Stimulated activated CD8-positive, alpha-beta memory T cell treated with anti-CD3 and anti-CD28 coated beads, Interleukin-2, amount 100 ng/mL, for 48 hours (primary cell): ENCODE data around the gene ARG1.
"Not testable (repeated sequence)": the region's sequence is repeated elsewhere in the genome, so short reads cannot be mapped to it uniquely, and the experiment has no call there.

Source experiments
- DNase-seq, 2 donors: peaks; one replicate each; pipeline ENCODE4 v3.0.0-alpha.2; 2020; ENCODE audit warnings: low read depth in 2 of 2

ARG1 gene

DNA sequence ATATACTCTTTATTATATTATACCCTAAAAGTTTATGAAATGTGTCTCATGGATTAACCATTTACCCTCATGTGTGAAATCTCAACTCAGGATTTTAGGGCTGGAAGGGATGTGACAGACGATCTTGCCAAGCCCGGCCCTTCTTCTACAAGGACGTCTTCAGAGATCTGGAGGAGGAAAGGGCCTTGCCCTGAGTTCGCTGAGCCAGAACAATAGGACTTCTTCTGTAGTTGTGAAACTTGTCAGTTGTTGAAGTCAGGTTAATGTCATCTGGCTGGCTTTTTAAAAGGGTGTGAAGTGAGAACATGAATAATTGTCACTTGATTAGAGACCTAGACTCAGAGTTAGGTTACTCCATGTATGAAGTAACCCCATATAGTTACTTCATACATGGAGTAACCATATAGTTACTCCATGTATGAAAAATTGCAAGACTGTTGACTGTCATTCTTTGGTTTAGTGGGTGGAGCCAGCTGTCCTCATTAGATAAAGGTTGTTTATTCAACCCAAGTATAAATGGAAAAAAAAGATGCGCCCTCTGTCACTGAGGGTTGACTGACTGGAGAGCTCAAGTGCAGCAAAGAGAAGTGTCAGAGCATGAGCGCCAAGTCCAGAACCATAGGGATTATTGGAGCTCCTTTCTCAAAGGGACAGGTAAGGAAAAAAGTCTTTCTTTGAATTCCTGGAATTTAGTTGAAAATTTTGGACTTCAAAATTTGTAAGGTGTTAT is at the start of gene ARG1:
Gene ARG1, plus strand, starts transcription at position 541 of the 730 bp plus-strand sequence. Its CDS starts 57 bp downstream, at position 598.
- DNase-seq: no peak

DNA sequence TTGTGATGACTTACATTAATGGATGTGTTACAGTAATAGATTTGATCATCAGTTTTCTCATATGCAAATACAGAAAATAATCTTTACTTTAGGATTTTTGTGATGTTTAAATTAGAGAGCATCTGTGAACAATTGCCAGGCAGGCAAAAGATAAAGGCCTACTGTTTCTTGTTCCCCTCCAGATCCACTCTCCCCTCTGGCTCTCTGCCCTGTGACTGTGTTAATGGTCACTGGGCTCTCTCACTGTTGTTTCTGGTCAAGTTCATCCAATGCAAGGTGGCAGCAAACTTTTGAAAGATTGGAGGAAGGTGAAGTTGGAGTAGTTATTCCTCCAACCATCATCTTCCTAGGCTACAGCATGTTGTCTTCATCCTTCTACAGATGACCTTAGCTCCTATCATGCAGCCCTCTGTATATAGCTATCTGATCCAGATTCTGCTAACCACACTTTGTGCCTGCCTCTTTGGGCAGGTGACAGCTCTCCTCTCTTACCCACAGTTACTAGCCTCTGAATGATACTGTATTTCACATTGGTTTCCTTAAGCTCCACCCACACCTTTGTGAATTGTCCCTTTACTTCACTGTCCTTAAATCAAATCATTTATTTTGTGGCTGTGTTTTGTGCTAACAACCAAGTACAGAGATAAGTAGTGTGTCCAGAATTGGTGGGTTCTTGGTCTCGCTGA is 48.9 kb upstream of the ARG1 start:
- no peak for DNase-seq

DNA sequence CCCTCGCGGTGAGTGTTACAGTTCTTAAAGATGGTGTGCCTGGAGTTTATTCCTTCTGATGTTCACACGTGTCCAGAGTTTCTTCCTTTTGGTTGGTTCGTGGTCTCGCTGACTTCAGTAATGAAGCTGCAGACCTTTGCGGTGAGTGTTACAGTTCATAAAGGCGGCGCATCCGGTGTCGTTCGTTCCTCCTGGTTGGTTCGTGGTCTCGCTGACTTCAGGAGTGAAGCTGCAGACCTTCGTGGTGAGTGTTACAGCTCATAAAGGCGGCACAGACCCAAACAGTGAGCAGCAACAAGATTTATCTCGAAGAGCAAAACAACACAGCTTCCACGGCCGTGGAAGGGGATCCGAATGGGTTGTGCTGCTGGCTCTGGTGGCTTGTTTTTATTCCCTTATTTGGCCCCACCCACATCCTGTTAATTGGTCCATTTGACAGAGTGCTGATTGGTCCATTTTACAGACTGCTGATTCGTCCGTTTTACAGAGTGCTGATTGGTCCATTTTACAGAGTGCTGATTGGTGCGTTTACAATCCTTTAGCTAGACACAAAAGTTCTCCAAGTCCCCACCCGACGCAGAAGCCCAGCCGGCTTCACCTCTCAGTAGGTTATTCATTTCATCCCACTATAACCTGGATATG is 48.2 kb upstream of the ARG1 start:
- DNase-seq: no peak

DNA sequence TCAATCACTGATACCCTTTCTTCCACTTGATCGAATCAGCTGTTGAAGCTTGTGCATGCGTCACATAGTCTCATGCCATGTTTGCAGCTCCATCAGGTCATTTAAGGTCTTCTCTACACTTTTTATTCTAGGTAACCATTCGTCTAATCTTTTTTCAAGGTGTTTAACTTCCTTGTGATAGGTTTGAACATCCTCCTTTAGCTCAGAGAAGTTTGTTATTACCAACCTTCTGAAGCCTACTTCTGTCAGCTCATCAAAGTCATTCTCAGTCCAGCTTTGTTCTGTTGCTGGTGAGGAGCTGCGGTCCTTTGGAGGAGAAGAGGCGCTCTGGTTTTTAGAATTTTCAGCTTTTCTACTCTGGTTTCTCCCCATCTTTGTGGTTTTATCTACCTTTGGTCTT is 42.1 kb upstream of the ARG1 start:
- not testable (repeated sequence) for DNase-seq

DNA sequence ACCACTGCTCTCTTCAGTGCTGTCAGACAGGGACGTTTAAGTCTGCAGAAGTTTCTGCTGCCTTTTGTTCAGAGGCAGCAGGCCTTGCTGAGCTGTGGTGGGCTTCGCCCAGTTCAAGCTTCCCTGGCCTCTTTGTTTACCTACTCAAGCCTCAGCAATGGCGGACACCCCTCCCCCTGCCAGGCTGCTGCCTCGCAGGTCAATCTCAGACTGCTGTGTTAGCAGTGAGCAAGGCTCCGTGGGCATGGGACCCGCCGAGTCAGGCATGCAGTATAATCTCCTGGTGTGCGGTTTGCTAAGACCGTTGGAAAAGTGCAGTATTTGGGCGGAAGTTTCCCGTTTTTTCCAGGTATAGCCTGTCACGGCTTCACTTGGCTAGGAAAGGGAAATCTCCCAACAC is 41.3 kb upstream of the ARG1 start:
- not testable (repeated sequence) for DNase-seq

DNA sequence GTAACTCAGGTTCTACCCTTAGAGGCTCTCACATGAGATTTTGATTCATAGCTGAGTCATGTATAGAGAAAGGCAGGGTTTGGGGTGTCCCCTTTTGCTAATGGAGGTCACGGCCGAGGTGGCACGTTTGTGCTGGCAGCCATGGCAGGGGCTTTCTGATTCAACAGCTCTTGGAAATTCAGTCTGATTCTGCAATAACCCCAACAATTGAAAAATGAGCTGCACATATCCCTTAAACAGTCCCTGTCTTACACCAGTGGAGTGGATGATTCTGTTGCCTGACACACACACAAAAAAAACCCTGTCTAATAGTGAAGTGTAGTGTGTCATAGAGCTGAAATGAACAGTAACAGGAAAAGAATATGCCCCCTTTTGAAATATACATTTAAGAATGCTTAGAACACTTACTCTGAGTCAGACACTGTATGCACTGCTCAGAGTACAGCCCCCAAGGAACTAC is 40.4 kb upstream of the ARG1 start:
- peak; percentile 40 to 42 for DNase-seq

DNA sequence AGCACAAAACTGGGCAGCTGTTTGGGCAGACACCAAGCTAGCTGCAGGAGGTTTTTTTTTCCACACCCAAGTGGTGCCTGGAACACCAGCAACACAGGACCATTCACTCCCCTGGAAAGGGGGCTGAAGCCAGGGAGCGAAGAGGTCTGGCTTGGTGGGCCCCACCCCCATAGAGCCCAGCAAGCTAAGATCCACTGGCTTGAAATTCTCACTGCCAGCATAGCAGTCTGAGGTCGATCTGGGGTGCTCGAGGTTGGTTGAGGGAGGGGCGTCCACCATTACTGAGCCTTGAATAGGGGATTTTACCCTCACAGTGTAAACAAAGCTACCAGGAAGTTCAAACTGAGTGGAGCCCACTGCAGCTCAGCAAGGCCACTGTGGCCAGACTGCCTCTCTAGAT is 34.4 kb upstream of the ARG1 start:
- DNase-seq: not testable (repeated sequence)

DNA sequence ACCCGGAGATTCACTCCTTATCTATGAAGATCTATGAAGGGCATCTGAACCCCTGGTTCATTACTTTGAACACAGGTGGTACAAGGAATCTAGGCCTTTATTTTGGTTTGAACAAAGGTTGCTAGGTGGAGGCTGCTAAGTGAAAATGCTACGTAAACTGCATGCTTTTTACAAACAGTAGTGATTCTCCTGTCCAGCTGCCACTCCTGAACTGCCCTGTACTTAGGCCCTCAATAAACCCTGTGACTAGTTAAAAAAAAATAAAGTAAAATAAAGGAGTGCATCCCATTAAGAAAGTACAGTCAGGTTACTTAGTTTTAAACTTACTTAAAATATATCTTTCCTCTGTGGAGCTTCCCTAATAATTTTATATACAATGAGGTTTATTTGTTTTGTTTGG is 27.7 kb upstream of the ARG1 start:
- DNase-seq: no peak

DNA sequence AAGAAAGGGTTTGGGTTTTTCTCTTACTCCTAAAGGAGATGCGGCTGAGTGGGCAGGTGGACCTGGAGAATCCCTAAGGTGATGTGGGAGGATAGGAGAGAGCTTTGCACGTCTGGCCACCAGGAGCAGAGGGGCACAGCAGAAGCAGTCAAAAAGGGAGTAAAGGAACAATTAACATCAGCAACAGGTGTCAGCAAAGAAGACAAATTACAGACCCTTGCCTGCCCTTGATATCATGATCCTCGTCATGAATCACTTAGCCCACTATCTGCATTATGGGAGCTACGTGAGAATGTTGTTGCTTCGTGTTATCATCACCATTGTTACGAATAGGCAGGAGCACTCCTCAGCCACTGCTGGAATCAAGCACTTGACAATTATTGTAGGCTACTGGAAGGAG is 25.5 kb upstream of the ARG1 start:
- no peak for DNase-seq

DNA sequence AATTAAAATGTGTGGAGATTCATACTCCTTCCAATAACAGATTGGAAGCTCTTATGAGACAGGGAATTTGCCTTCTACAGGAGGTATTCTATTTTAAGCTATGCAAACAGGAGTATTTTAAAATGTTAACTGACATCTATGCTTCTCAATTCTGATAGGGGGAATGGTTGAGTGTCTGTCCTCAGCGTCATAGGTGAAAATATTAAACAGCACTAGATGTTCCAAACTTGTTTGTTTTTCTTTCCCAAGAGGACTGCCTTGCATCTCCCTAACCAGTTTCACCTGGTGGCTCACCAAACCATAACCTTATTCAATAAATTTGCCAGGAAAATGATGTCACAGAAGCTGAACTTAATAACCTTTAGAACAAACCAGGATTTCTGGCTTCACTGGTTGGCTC is 24.6 kb upstream of the ARG1 start:
- no peak for DNase-seq

DNA sequence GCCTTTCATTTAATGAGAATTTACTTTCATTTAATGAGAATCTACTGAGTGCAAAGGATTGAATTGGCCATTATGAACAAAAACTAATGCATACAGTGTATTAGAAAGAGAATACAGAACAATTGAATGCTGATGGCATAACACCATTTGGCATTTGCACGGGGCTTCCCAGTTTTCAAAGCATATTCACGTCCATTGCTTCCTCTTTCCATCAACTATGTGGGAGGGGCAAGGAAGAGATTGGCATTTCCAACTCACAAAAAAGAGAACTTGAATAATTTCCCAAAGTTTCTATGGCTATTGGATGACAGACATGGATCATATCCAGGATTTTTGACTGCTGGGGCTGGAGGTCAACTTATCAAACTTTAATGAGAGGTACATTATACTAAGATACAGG is 23.2 kb upstream of the ARG1 start:
- DNase-seq: no peak

DNA sequence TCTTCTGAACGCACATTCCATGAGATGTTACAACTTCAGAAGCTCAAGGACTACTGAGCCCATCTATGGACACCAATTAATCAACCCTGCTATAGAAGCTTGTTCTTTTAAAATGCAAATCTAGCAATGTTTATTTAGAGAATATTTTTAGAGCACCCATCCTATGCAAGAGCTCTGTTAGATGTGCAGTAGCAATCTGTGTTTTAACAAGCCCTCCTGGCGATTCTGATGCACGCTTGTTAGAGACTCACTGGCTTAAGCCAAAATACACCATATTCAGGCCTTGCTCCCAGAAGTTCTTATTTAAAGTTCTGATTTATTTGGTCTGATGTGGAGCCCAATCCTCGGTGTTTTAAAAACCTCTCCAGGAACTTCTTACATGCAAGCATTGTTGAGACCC is 21.1 kb upstream of the ARG1 start:
- no peak for DNase-seq

DNA sequence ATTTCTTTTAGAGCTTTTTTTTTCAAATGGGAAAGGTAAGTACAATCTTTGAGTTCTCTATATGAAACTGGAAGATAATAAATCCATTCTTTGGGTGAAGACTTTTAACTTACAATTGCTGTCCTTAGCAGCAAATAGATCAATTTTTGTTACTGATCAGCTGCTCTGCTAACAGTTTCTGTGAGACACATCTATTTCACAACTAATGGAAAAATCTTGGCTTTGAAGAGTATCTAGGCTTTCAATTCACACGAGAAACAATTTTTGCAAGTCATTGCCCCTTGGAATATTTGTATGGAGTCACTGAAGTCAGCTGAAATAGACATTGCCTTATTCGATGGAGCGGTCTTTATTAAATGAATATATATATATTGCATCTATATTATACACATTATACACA is 20.5 kb upstream of the ARG1 start:
- DNase-seq: no peak

DNA sequence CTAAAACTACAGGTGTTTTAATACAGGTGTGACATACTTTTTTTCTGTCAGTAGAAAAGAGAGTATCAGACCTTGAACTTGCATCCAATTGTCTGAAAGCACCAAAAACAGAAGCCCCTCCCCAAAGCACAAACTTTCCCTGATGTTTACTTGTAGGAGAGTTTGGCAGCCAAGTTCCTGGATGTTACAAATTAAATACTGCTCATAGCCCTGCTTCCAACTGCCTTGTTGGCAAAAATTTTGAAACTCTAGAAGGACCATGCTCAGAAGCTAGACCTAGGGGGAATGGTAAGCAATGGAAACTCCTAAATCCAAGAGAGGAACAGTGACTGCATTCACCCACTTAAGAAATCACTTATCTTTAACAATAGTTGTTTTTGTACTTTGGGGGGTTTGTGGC is 17.0 kb upstream of the ARG1 start:
- no peak for DNase-seq

DNA sequence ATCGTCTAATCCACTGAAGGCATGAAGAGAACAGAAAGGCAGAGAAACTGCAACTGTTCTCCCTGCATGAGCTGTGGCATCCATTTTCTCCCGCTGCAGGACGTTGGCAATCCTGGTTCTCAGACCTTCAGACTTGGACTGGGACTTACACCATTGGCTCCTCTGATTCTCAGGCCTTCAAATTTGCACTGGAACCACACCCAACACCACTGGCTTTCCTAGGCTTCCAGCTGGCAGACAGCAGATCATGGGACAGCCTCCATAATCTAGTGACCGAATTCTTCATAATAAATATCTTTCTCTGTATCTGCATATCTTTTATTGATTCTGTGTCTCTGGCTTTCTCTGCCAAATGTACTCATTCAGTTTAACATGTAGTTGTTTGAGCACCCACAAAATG is 14.1 kb upstream of the ARG1 start:
- DNase-seq: no peak

DNA sequence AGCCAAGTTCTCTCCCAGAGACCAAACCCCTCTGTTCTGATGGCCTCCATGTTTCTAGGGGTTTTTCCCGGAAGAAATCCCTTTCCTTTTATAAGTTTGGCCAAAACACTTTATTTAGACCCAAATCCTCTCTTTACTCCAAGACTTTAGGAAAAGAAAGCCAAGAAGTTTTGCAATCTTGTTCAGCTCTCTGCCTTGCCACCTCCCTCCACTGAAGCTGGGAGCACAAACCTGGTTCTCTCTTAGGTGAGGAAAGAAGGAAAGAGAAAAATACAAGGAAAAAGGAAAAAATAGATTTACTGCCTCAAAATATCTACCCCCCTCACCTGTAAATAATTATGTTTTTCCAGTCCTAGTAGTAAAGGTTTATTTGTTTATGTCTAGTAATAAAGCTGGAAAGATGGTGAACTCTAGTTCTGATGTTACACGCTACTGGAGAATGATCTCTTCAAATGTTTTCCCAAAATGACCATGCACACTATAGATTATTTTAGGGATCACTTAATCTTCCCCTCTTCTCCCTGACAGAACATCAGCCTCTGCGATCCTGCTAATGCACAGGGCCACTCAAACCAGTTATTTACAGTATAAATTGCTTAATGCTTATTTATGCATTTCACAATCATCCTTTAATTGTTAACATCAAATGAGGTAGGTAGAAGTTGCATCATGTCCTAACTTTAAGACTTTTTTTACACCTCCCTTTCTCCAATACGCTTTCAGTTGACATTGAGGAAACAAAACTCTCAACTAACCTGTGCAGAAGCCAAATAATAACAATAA is 10.9 kb upstream of the ARG1 start:
- DNase-seq: no peak

DNA sequence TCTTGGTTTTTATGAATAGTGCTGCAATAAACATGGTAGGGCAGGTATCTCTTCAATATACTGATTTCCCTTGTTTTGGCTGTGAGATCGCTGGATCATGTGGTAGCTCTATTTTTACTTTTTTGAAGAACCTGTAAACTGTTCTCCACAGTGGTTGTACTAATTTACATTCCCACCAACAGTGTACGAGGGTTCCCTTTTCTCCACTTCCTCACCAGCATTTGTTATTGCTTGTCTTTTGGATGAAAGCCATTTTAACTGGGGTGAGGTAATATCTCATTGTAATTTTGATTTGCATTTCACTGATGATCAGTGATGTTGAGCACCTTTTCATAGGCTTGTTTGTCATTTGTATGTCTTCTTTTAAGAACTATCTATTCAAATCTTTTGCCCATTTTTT is 8.0 kb upstream of the ARG1 start:
- no peak for DNase-seq

DNA sequence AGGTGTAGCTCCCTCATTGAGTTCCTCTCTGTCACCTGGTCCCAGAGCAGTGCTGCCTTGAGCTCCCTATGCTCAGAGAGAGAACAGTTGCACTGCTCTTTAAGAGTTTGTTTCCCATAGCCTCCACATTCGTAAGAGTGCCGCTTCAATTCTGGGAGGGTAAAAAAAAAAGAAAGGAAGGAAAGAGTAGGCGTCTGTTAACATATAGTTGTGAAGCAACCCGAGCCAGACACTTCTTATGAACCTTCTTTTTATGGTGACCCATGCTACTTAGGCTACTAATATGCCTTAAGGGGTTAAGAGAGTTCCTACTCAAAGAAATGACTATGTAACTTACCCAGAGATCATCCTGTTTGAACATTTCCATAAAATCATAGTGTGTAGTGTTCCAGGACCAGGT is 4.3 kb upstream of the ARG1 start:
- DNase-seq: no peak

DNA sequence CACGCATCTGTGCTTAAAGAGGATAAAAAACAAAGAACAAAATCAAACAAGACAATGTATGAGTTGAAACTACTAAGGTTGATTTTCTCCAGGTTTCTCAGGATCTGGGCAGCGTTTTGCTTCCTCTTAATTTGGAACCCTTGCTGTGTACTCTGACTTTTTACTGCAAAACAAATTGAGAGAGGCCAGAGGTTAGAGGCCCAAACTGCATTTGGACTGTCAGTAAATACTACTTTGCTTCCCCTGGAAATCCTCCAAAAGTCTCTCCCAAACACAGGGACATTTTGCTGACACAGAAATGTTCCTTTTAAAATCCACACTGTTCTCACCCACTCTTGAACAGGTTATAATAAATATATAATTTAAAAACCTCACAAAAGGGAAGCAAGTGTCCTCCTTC is 1.1 kb downstream of the ARG1 start:
- no peak for DNase-seq

DNA sequence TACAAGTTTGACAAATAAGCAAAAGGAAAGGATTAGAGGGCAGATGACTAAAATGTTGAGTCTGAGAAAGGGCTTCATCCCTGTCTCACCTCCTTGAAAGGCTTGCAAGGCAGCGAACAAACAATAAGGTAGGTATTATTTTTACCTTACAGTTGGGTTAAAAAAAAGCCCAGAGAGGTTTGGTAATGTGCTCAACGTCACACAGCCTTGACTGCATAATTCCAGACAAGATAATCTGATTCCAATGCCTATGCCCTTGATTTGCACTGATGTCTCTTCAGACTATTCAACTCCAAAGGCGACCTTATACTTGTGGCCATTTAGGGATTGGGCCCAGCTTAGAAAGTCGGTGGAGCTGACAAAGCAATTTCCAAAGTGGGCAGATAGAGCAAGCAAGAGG is 1.7 kb downstream of the ARG1 start:
- DNase-seq: no peak

DNA sequence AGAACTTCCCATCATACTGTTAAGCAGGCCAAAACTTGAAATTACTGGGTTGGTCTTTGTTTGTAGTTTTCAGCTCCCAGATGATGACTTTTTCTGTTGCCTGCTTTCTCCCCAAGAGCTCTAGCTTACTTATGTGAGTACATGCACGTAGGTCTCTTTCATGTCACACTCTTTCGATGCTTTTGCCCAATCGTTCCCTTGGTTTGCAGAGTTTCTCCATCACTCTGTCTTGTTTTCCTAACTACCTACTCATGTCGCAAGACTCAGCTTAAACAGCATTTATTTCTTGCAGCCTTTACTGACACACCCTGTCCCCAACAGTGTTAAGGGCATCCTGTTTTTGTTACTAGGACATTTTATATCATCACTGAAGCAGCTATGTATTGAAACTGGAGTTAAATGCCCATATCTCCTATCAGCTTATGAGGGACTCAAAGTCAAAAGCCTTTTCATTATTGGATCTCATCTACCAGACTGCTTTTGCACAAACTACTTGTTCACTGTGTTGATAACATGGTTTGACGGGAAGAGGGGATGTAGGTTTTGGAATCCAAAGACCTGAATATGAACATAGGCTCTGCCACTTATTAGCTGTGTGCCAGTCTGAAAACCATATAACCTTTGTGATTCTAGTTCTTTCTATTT is 2.9 kb downstream of the ARG1 start:
- no peak for DNase-seq

DNA sequence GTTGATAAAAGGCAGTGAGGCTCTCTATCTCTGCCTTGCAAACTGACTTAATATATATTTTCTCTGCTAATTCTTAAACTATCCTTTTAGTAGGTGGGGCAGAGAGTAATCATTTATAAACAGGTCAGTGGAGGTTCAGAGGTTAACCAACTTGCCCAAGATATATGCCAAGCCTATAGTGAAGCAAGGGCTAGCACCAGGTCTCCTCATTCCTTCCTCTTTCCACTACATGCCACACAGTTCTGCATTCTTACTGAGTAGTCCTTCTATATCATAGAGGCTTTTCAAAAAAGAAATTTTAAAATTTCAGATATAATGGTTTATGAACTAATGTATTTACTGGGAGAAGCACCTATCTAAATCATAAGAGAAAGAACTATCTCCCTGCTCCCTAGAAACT is 8.5 kb downstream of the ARG1 start:
- DNase-seq: no peak
